ENCODE results near the gene ZMYM1.
A peak's percentile ranks its signal among the peaks of the same experiment; 100 is the strongest.
"Not testable (repeated sequence)": the region's sequence is repeated elsewhere in the genome, so short reads cannot be mapped to it uniquely, and the experiment has no call there.

ZMYM1 gene

DNA sequence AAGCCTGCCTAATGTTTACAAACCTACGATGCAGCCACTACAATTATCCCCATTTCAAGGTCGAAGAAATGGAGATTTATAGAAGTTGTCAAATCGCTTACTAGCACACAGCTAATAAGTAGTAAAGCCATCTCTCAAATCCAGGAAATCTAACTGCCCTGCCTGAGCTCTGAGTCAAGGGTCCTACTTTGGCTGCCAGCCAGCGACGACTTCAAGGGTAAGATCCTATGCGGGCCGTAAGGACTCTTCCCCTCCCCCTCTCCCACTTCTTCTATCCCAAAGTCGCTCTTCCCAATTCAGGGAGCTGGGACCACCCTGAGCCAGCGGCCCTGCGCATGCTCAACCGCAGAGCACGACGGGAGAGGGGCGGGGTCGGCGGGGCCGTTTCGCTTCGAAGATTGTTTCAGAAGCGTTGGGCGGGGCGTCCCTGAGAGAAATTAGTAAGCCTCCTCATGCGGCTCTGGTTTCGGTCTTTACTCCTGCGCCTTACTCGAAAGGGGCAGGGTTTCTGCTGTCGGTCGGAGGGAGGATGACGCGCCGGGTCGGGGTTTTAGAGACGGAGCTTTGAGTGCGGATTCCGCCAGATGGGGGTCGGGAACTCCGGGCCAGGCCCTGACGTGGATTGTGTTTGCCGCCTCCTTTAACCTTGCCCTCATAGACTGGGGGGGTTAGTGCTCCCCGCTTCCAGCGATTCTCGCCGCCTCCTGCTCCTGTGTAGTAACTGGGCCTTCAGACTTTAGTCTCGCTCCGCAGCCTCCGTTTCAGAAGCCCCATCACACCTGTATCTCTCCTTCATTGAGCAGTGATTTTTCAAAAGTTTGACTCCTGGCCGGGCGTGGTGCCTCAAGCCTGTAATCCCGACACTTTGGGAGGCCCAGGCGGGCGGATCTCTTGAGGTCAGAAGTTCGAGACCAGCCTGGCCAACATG, at the start of gene ZMYM1:
TSS of gene ZMYM1 (plus strand) at position 383 of the 928 bp plus-strand sequence. CDS start 14,603 bp downstream, outside the sequence.
- peak; percentile 64 to 80 for DNase-seq (ENCODE audit: low read depth in 1 of 2, low spot score in 1 of 2)

DNA sequence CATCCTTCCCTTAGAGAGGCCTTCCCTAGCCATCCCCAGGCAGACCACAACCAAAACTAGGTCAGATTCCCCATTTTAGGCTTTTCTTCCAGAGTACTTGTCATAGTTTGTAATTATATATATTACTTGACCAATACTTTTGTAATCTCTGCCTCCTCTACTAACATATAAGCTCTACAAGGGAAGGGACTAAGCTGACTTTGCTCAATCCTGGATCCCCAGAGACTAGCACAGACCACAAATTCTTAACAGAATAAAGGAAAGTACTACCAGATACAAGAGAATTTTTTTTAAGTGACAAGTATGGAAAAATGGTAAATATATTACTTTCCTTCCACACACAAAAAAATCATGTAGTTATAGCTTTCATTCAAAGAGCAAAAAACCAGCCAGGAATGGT, 49.4 kb upstream of the ZMYM1 start:
- DNase-seq (ENCODE audit: low read depth in 1 of 2, low spot score in 1 of 2) = no peak

DNA sequence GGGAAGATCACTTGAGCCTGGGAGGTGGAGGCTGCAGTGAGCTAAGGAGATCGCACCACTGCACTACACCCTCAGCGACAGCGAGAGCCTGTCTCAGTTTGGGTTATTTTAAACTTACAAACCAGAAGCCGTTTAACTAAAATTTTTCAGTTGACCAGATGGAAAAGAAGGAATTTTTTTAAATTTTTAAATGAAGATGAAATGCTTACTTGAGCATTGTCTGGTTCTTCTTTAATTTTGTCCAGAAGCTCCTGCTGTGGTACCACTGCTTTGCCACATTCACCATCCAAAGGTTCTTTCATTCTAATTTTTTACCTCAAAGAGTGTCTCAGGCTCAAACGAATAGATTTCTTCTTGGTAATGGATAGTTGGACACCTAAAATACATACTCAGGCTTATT, 48.8 kb upstream of the ZMYM1 start:
- DNase-seq (ENCODE audit: low read depth in 1 of 2, low spot score in 1 of 2) = no peak

DNA sequence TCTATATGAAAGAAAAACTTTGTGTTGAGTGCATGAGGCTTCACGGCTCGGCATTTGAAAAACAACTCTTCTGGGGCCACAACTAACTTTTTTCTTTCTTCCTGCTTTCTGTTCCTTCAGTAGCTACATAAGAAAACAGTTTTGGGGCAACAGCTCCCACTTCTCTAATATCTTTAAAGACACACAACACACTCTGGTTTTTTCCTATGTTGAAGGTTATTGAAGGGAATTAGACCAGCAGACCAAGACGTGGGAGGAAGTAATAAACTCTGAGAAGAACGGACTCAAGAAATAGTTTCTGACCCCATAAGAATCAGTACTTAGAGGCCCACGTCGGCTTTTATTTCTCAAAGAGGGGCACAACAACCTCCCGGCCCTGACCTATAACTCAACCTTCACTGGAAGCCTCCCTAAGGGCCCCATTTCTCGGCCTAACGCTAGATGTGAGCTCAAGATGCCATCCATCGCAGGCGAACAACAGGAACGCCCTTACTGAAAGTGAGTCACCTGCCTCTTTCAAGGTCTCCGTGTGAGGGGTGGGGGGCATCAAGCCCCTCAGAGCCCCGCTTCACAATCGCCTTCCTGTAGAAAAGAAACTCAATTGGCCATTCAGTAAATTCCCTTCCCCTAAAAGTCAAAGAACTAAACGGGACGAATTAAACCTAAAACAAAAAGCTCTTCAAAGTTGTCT, 48.3 kb upstream of the ZMYM1 start:
- peak in 1 of 2 donors; percentile 20 for DNase-seq (ENCODE audit: low read depth in 1 of 2, low spot score in 1 of 2)

DNA sequence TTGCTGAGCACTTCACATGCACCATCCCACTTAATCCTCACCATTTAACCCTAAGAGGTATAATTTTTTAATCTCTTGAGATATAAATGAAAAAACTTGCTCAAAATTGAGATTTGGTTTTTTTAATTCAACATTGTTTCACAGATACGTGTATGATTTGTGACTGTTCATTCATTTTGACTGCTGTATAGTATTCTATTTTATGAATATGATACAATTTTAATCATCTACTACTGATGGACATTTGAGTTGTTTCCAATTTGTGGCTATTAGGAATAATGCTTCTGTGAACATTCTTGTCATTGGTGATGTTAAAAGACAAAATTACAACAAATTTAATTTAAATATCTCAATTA, 46.8 kb upstream of the ZMYM1 start:
- no peak for DNase-seq (ENCODE audit: low read depth in 1 of 2, low spot score in 1 of 2)

DNA sequence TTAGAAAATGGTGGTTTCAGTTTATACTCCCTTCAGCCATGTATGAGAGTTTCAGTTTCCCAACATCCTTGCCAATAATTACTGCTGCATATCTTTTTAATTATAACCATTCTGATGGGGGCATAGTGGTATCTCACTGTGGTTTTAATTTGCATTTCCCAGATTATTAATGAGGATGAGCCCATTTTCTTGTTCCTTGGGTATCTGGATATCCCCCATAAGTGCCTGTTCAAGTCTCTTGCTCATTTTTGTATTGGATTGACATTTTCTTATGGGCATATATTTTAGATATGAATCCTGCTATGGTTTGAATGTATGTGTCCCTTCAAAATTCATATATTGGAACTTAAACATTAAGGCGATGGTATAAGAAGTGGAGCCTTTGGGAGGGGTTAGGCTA, 45.8 kb upstream of the ZMYM1 start:
- no peak for DNase-seq (ENCODE audit: low read depth in 1 of 2, low spot score in 1 of 2)

- DNase-seq (ENCODE audit: low read depth in 1 of 2, low spot score in 1 of 2) = no peak
Observed at GRCh38 chr1:35036621-35037020, 42.6 kb upstream of the ZMYM1 start.

DNA sequence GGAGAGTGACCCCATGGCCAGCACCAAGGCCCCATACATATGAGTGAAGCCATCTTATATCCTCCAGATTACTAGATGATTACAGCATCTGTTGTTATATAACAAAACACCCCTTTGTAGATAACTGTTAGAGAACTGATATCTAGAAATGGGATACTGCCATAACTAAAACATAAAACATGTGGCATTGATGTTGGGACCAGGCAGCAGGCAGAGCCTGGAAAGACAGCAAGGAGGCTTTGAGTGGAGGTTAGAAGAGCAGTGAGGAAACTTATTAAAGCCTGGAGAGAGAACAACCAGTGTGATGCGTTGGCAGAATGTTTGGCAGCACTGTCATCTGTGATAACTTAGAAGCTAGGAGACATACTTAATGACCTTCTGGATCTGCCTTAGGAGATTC, 42.0 kb upstream of the ZMYM1 start:
- DNase-seq (ENCODE audit: low read depth in 1 of 2, low spot score in 1 of 2) = no peak

- no peak for DNase-seq (ENCODE audit: low read depth in 1 of 2, low spot score in 1 of 2)
Observed at GRCh38 chr1:35038723-35039122, 40.5 kb upstream of the ZMYM1 start.

DNA sequence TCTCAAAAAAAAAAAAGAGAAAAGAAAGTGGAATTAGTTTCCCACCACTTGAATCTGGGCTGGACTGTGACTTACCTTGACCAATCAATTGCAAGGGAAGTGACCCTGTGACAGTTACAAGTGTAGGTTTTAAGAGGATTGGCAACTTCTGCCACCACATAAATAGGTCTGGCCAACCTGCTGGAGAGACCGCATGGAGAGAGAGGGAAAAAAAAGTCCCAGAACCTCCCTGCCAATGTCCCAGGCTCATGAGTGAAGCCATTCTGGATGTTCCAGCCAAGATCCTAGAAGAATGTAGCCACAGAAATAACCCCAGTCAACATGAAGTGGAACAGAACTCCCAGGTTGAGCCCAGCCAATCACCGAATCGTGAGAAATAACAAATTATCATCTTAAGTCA, 35.7 kb upstream of the ZMYM1 start:
- no peak for DNase-seq (ENCODE audit: low read depth in 1 of 2, low spot score in 1 of 2)

- no peak for DNase-seq (ENCODE audit: low read depth in 1 of 2, low spot score in 1 of 2)
Observed at GRCh38 chr1:35044431-35044830, 34.8 kb upstream of the ZMYM1 start.

- no peak for DNase-seq (ENCODE audit: low read depth in 1 of 2, low spot score in 1 of 2)
Observed at GRCh38 chr1:35046730-35047129, 32.5 kb upstream of the ZMYM1 start.

- DNase-seq (ENCODE audit: low read depth in 1 of 2, low spot score in 1 of 2) = no peak
Observed at GRCh38 chr1:35047188-35047858, 31.9 kb upstream of the ZMYM1 start.

DNA sequence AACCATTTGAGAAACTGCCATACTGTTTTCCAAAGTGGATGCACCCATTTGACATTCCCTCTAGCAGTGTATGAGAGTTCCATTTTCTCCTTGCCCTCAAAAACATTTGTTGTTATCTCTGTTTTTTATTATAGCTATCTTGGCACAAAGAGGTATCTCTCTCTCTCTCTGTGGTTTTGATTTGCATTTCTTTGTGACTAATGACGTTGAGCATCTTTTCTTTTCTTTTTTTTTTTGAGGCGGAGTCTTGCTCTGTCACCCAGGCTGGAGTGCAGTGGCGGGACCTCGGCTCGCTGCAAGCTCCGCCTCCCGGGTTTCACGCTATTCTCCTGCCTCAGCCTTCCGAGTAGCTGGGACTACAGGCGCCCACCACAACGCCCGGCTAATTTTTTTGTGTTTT, 30.1 kb upstream of the ZMYM1 start:
- no peak for DNase-seq (ENCODE audit: low read depth in 1 of 2, low spot score in 1 of 2)

- no peak for DNase-seq (ENCODE audit: low read depth in 1 of 2, low spot score in 1 of 2)
Observed at GRCh38 chr1:35053433-35053832, 25.8 kb upstream of the ZMYM1 start.

GRCh38 chr1:35054282-35054681, 24.9 kb upstream of the ZMYM1 start:
- DNase-seq (ENCODE audit: low read depth in 1 of 2, low spot score in 1 of 2) = not testable (repeated sequence)

GRCh38 chr1:35058321-35058720, 20.9 kb upstream of the ZMYM1 start:
- DNase-seq (ENCODE audit: low read depth in 1 of 2, low spot score in 1 of 2) = not testable (repeated sequence)

GRCh38 chr1:35058988-35059387, 20.2 kb upstream of the ZMYM1 start:
- no peak for DNase-seq (ENCODE audit: low read depth in 1 of 2, low spot score in 1 of 2)

DNA sequence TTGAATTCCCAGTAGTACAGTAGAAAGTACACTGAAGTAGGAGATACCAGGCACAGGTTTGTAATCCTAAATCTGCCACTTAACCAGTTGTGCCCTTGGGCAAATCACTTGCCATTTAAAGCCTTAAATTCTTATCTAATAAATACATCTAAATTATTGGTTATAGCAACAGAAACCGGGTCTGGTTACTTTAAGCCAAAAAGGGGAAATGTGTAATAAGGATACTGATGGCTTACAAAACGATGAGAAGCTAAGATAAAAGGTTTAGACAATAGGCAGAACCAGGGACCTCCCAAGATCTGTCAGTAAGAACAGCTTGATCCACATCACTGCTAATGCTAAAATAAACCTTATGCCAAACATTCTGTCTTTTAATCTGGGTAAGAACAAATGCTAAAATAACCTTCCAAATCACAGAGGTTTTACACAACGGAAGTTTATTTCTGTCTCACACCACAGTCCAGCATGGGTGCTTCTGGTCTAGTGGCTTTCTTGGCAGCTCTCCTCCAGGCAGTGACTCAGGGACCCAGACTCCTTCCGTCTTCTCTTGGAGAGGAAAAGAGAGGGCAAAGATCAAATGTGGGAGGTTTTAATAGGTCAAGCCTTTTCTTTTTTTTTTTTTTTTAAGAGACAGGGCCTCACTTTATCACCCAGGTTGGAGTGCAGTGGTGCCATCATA, 16.5 kb upstream of the ZMYM1 start:
- DNase-seq (ENCODE audit: low read depth in 1 of 2, low spot score in 1 of 2) = no peak

DNA sequence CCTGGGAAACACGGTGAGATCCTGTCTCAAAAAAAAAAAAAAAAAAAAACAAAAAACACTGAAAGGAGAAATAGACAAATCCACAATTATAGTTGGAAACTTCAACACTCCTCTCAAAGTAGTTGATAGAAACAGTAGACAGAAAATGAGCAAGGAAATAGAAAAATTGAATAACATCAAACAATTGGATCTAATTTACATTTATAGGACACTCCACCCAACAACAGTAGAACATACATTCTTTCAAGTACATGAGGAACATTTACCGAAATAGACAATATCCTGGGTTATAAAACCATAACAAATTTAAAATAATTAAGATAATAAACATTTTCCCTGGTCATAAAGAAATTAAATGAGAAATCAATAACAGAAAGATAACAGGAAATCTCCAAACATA, 14.9 kb upstream of the ZMYM1 start:
- DNase-seq (ENCODE audit: low read depth in 1 of 2, low spot score in 1 of 2) = no peak

- DNase-seq (ENCODE audit: low read depth in 1 of 2, low spot score in 1 of 2) = no peak
Observed at GRCh38 chr1:35069746-35070145, 9.4 kb upstream of the ZMYM1 start.

Measured in stimulated activated CD4-positive, alpha-beta T cell treated with anti-CD3 and anti-CD28 coated beads, Interleukin-15, amount 100 ng/mL, for 1 hour (primary cell).